H1 (cell line): Measurements from ENCODE around the gene FKBP5. TPM values are rescaled to one million over a fixed set of nuclear protein-coding genes. Genes with fewer than 3 reads are reported as not detected.

ENCODE experiments used
- CTCF ChIA-PET: fragments of 300-600 bp; sonication (Branson Sonifier 250); formaldehyde crosslinking; loops from one replicate; lab custom pipeline; 2021; ENCODE audit not compliant: partially characterized antibody; lab: Charles Lee
- POLR2A ChIA-PET: fragments of 300-600 bp; sonication (Branson Sonifier 250); formaldehyde crosslinking; loops from one replicate; lab custom pipeline; 2021; ENCODE audit warnings: inconsistent platforms; ENCODE audit not compliant: partially characterized antibody; lab: Charles Lee
- DNase-seq, 2 experiments: peaks; one replicate each; pipeline versions ENCODE4 v3.0.0 to v3.0.0-alpha.2; 2010 to 2022; ENCODE audit warnings: low spot score in 2 of 2, low read depth in 1 of 2, mixed read lengths in 1 of 2
- FAIRE-seq: peaks from 2 replicates; lab custom pipeline; 2011; peaks lifted over from hg19 to GRCh38; lab: Jason Lieb, UNC
- H2AFZ ChIP-seq: 2 replicates; pipeline ENCODE4 v1.8.1; 2012; ENCODE audit warnings: low read length, inconsistent platforms
- H2AK5ac ChIP-seq: 2 replicates; pipeline ENCODE4 v1.6.1; 2013; ENCODE audit warnings: low read depth, low read length
- H2BK120ac ChIP-seq: replicated peaks from 2 replicates; pipeline ENCODE3; 2013; ENCODE audit warnings: low read depth, low read length, inconsistent platforms
- H2BK12ac ChIP-seq: 2 replicates; pipeline ENCODE4 v1.6.1; 2013; ENCODE audit warnings: low read depth, low read length
- H2BK15ac ChIP-seq: 2 replicates; pipeline ENCODE4 v1.6.1; 2013; ENCODE audit warnings: low read length
- H2BK20ac ChIP-seq: 2 replicates; pipeline ENCODE4 v1.6.1; 2013; ENCODE audit warnings: low read length
- H2BK5ac ChIP-seq: 2 replicates; pipeline ENCODE4 v1.6.1; 2013; ENCODE audit warnings: low read depth, low read length
- H3K14ac ChIP-seq: 2 replicates; pipeline ENCODE4 v1.6.1; 2013; ENCODE audit warnings: inconsistent platforms; ENCODE audit not compliant: insufficient read length
- H3K18ac ChIP-seq: 2 replicates; pipeline ENCODE4 v1.6.1; 2013; ENCODE audit warnings: low read length; ENCODE audit errors: extremely low read depth
- H3K23ac ChIP-seq: 2 replicates; pipeline ENCODE4 v1.6.1; 2013; ENCODE audit warnings: inconsistent platforms; ENCODE audit not compliant: insufficient read length
- H3K23me2 ChIP-seq: 2 replicates; pipeline ENCODE4 v1.6.1; 2013; ENCODE audit warnings: low read depth, low read length
- H3K27ac ChIP-seq: 2 replicates; pipeline ENCODE4 v1.6.1; 2011; ENCODE audit warnings: low read depth, low read length, inconsistent platforms
- H3K27me3 ChIP-seq, 4 experiments: replicated peaks in 1 of 4; 1 replicate in 1 of 4; 2 replicates in 3 of 4; pipeline versions ENCODE4 v1.6.1 to v1.8.1; 2011 to 2013; ENCODE audit warnings: low read length in 3 of 4, mild to moderate bottlenecking in 3 of 4, inconsistent platforms in 2 of 4, mixed read lengths in 2 of 4, moderate library complexity in 1 of 4; ENCODE audit not compliant: control insufficient read depth in 3 of 4, insufficient read depth in 3 of 4; ENCODE audit errors: extremely low read depth in 1 of 4
- H3K36me3 ChIP-seq, 4 experiments: 2 replicates each; pipeline versions ENCODE4 v1.6.1 to v1.8.1; 2011 to 2013; ENCODE audit warnings: mild to moderate bottlenecking in 4 of 4, low read length in 3 of 4, moderate library complexity in 2 of 4, control low read depth in 1 of 4, inconsistent platforms in 1 of 4; ENCODE audit not compliant: insufficient read depth in 4 of 4, control insufficient read depth in 2 of 4
- H3K4ac ChIP-seq: replicated peaks from 2 replicates; pipeline ENCODE3; 2013; ENCODE audit warnings: low read length, low read depth, mixed read lengths, inconsistent platforms; ENCODE audit not compliant: insufficient read length
- H3K4me1 ChIP-seq, 4 experiments: replicated peaks in 1 of 4; 1 replicate in 1 of 4; 2 replicates in 3 of 4; pipeline versions ENCODE4 v1.6.1 to v1.8.1; 2011 to 2013; ENCODE audit warnings: low read length in 3 of 4, inconsistent platforms in 2 of 4, mixed read lengths in 1 of 4; ENCODE audit not compliant: insufficient read depth in 4 of 4, control insufficient read depth in 3 of 4
- H3K4me2 ChIP-seq, 2 experiments: 2 replicates each; pipeline versions ENCODE4 v1.6.1 to v1.8.1; 2011 to 2013; ENCODE audit warnings: low read depth in 2 of 2, low read length in 2 of 2, control low read depth in 1 of 2, inconsistent platforms in 1 of 2, mild to moderate bottlenecking in 1 of 2; ENCODE audit not compliant: insufficient read depth in 1 of 2
- H3K4me3 ChIP-seq, 4 experiments: fragments of 200-600, 300-600 bp in 1 of 4; sonication (generic), shearing (Covaris generic), sonication (Bioruptor Twin) in 1 of 4; 2 replicates each; pipeline versions ENCODE4 v1.5.1 to v1.8.1; 2011 to 2016; ENCODE audit warnings: low read length in 4 of 4, low read depth in 3 of 4, control low read depth in 2 of 4, inconsistent platforms in 2 of 4, mild to moderate bottlenecking in 2 of 4, mixed read lengths in 1 of 4, moderate library complexity in 1 of 4; ENCODE audit not compliant: insufficient read depth in 2 of 4; ENCODE audit errors: extremely low read depth in 1 of 4
- H3K56ac ChIP-seq: replicated peaks from 2 replicates; pipeline ENCODE3; 2013; ENCODE audit warnings: low read depth, mild to moderate bottlenecking, mixed read lengths, low read length, inconsistent platforms; ENCODE audit not compliant: insufficient read length
- H3K79me1 ChIP-seq: 2 replicates; pipeline ENCODE4 v1.6.1; 2013; ENCODE audit warnings: low read depth, low read length, control low read depth
- H3K79me2 ChIP-seq, 2 experiments: 2 replicates each; pipeline versions ENCODE4 v1.6.1 to v1.8.1; 2012 to 2013; ENCODE audit warnings: low read length in 2 of 2, mild to moderate bottlenecking in 2 of 2, inconsistent platforms in 1 of 2; ENCODE audit not compliant: insufficient read depth in 2 of 2, control insufficient read depth in 1 of 2
- H3K9ac ChIP-seq, 4 experiments: replicated peaks in 1 of 4; 1 replicate in 1 of 4; 2 replicates in 3 of 4; pipeline versions ENCODE4 v1.6.1 to v1.8.1; 2011 to 2013; ENCODE audit warnings: low read depth in 3 of 4, low read length in 3 of 4, control low read depth in 2 of 4, mild to moderate bottlenecking in 2 of 4, moderate library complexity in 2 of 4, inconsistent platforms in 1 of 4; ENCODE audit errors: extremely low read depth in 1 of 4
- H3K9me3 ChIP-seq, 2 experiments: 2 replicates each; pipeline versions ENCODE4 v1.6.1 to v1.8.1; 2012 to 2013; ENCODE audit warnings: mild to moderate bottlenecking in 2 of 2, moderate library complexity in 2 of 2, control low read depth in 1 of 2, inconsistent platforms in 1 of 2, low read depth in 1 of 2, low read length in 1 of 2, mixed read lengths in 1 of 2; ENCODE audit not compliant: insufficient read depth in 2 of 2
- H4K20me1 ChIP-seq, 2 experiments: replicated peaks in 1 of 2; 2 replicates each; pipeline versions ENCODE3 to v1.8.1; 2011 to 2013; ENCODE audit warnings: inconsistent platforms in 2 of 2, low read length in 2 of 2, mild to moderate bottlenecking in 1 of 2; ENCODE audit not compliant: insufficient read depth in 2 of 2, control insufficient read depth in 1 of 2
- H4K5ac ChIP-seq: 2 replicates; pipeline ENCODE4 v1.6.1; 2013; ENCODE audit warnings: low read length, low read depth, mixed read lengths, inconsistent platforms; ENCODE audit not compliant: insufficient read length
- H4K8ac ChIP-seq: 2 replicates; pipeline ENCODE4 v1.8.0; 2013; ENCODE audit warnings: mild to moderate bottlenecking, moderate library complexity, low read length, inconsistent platforms; ENCODE audit not compliant: insufficient read depth; ENCODE audit errors: extremely low read depth
- H4K91ac ChIP-seq: replicated peaks from 2 replicates; pipeline ENCODE3; 2013; ENCODE audit warnings: low read length, mixed read lengths, inconsistent platforms; ENCODE audit not compliant: insufficient read length
- BACH1 ChIP-seq: IDR thresholded peaks from 2 replicates; pipeline ENCODE4 v1.6.1; 2012; ENCODE audit warnings: low read length, improper control_type of control experiment
- BRCA1 ChIP-seq: IDR thresholded peaks from 2 replicates; pipeline ENCODE4 v1.6.1; 2012; ENCODE audit warnings: low read depth, low read length, improper control_type of control experiment
- CEBPB ChIP-seq: IDR thresholded peaks from 2 replicates; pipeline ENCODE4 v1.6.1; 2012; ENCODE audit warnings: low read depth, low read length
- CHD1 ChIP-seq: IDR thresholded peaks from 2 replicates; pipeline ENCODE4 v1.6.1; 2012; ENCODE audit warnings: low read depth, low read length, improper control_type of control experiment
- HDAC2 ChIP-seq, 2 experiments: fragments of 300-600 bp in 1 of 2; sonication (generic) in 1 of 2; IDR thresholded peaks; 2 replicates each; pipeline ENCODE4 v1.6.1; 2011 to 2012; ENCODE audit warnings: low read depth in 2 of 2, low read length in 2 of 2, mild to moderate bottlenecking in 2 of 2, moderate library complexity in 2 of 2, borderline replicate concordance in 1 of 2, inconsistent platforms in 1 of 2
- RAD21 ChIP-seq, 2 experiments: IDR thresholded peaks in 1 of 2; conservative IDR thresholded peaks in 1 of 2; 2 replicates each; pipeline ENCODE4 v1.6.1; 2011; ENCODE audit warnings: low read depth in 2 of 2, low read length in 2 of 2, improper control_type of control experiment in 1 of 2, inconsistent platforms in 1 of 2, mild to moderate bottlenecking in 1 of 2, moderate library complexity in 1 of 2
- RNF2 ChIP-seq: fragments of 200-900, 300-1000 bp; sonication (generic); IDR thresholded peaks from 2 replicates; pipeline ENCODE4 v1.7.1; 2016; ENCODE audit warnings: borderline replicate concordance, low read depth, mild to moderate bottlenecking, antibody characterized with exemption, low read length; ENCODE audit not compliant: poor library complexity, severe bottlenecking; ENCODE audit errors: missing control alignments
- SAP30 ChIP-seq: fragments of 300-600 bp; sonication (generic); IDR thresholded peaks from 2 replicates; pipeline ENCODE4 v1.7.1; 2012; ENCODE audit warnings: low read length, moderate library complexity, mild to moderate bottlenecking, inconsistent platforms; ENCODE audit not compliant: insufficient read depth, insufficient replicate concordance
- SRF ChIP-seq: IDR thresholded peaks from 2 replicates; pipeline ENCODE4 v1.6.1; 2011; ENCODE audit warnings: mild to moderate bottlenecking, low read depth, low read length, moderate library complexity
- WGBS, 2 experiments: shearing (Covaris generic) in 1 of 2; methylation state at CpG; one replicate each; pipeline versions ENCODE4 v1.1.6 to v1.1.7; 2013 to 2015; ENCODE audit warnings: low lambda C conversion rate in 2 of 2, mixed read lengths in 2 of 2, inconsistent platforms in 1 of 2, low coverage in 1 of 2, missing lambda C conversion rate in 1 of 2; ENCODE audit not compliant: insufficient replicate concordance in 2 of 2, insufficient coverage in 1 of 2, insufficient read length in 1 of 2; ENCODE audit errors: extremely low coverage in 1 of 2, missing lambda C conversion rate in 1 of 2; 5-methylcytosine and 5-hydroxymethylcytosine counted together
- polyA plus RNA-seq, 7 experiments: library from polyadenylated mRNA; depleted of rRNA in 3 of 7; stranded (reverse) in 5 of 7; unstranded in 2 of 7; fragments of >200 nt in 5 of 7; fragments of 200-250 nt in 2 of 7; gene quantifications; 1 replicate in 5 of 7; 2 replicates in 1 of 7; 4 replicates in 1 of 7; pipeline versions ENCODE4 v1.2.1 to v1.2.3, GENCODE V29; 2011 to 2013; ENCODE audit warnings: missing spikeins in 2 of 7, mixed read lengths in 2 of 7
- total RNA-seq: library from RNA; stranded (reverse); fragmentation: NEBNext Ultra II Directional; extraction: Animal tissue kit (Norgen Biotek cat#: 25700); gene quantifications from 2 replicates; pipeline ENCODE4 v1.2.1, GENCODE V29; 2021

Gene FKBP5
- total and polyA plus RNA-seq, 2 of the 8 experiments (the other 6 are each of a cell fraction or from before 2014, with no cell fraction given): 14.3 to 40.4 TPM

DNA sequence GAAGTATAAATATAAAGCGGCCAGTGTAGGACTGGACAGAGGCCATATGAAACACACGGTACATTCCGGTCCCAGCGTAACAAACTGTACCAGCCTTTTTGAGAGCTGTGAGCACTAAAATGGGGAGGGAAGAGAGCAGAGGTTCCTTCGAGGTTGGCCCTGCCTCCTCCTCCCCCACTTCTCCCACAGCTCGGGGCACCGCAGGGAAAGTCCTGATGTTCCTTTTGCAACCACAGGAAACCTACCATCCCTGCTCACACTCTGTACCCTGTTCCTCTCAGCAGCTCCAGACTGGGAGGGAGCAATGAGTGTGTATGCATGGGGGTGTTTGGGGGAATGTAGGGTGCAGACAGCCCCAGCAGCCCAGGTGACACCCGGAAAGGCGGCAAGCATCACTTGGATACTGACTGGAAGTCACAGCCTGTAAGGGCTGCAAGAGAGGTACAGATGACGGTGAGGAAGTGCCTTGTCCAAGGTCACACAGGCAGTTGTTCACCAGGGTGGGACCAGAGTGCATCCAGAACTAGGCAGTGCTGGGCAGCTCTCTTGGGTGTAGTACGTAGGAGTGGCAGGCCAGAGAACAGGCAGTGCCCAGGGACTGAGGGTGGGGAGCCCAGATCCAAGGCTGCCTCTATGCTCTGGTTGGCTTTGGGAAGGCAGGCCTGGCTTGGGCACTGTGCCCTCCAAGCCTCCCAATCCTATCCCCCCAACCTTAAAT, 37.2 kb upstream of the FKBP5 start:
- H3K4ac ChIP-seq: no peak overlapping the region
- ChIA-PET CTCF (interaction anchor here (1.0 to 4.8 kb wide), 3 partner anchors 8 to 29 kb away, joined by 3 to 30 read pairs (median 6); partner anchors contain the start of gene ARMC12), POLR2A (interaction anchor here (0.9 to 3.8 kb wide), 4 partner anchors 10 to 134 kb away, joined by 4 to 23 read pairs (median 7); no protein-coding TSS in a partner anchor)
- no peak overlapping the region for H2BK5ac ChIP-seq
- DNase-seq (no peak), FAIRE-seq (no peak)
- peaks cover 16% of the 10 kb centered on the region for H3K23me2 ChIP-seq
- peak overlapping the region; percentile 61; the same call in 1 of the 2 replicates for H2BK15ac ChIP-seq
- peak overlapping the region; percentile 53; the same call in 1 of the 2 replicates for H2BK20ac ChIP-seq
- H4K91ac ChIP-seq: peak overlapping the region; percentile 45
- peak overlapping the region; percentile 94; the same call in 1 of the 2 replicates for H2BK12ac ChIP-seq
- H2BK120ac ChIP-seq: no peak overlapping the region
- H3K27ac ChIP-seq: no peak overlapping the region
- no peak overlapping the region for H2AFZ ChIP-seq
- no peak overlapping the region; a peak in 1 of 4 replicates for H3K4me2 ChIP-seq
- H3K9ac ChIP-seq: no peak overlapping the region
- no peaks in the 10 kb centered on the region for H3K9me3 ChIP-seq
- no peaks in the 10 kb centered on the region for H3K79me2 ChIP-seq
- H3K4me3 ChIP-seq: no peak overlapping the region
- H3K23ac ChIP-seq: no peak overlapping the region
- no peak overlapping the region for H4K5ac ChIP-seq
- no peak overlapping the region for H4K8ac ChIP-seq
- peaks cover 3 to 33% (median 24%) of the 10 kb centered on the region in 4 experiments for H3K4me1 ChIP-seq
- no peaks in the 10 kb centered on the region for H4K20me1 ChIP-seq
- peak overlapping the region; percentile 59; the same call in 1 of the 2 replicates for H2AK5ac ChIP-seq
- H3K14ac ChIP-seq: no peak overlapping the region
- TF ChIP-seq RAD21 (IDR thresholded peaks at IDR 0.05 in 1 of 2, conservative IDR thresholded peaks at IDR 0.05 in 1 of 2; ENCODE audit: low read depth in 2 of 2, low read length in 2 of 2) (no peak), RNF2 (no peak), CHD1 (no peak), SAP30 (no peak), BRCA1 (no peak), BACH1 (no peak), CEBPB (no peak), SRF (no peak), HDAC2 (IDR thresholded peaks at IDR 0.05; ENCODE audit: borderline replicate concordance in 1 of 2, low read depth in 2 of 2, low read length in 2 of 2) (no peak)
- H3K27me3 ChIP-seq: peaks cover 0 to 7% (median 1%) of the 10 kb centered on the region in 4 experiments; a peak in 3 of 7 replicates
- H3K36me3 ChIP-seq: no peaks in the 10 kb centered on the region
- no peaks in the 10 kb centered on the region for H3K79me1 ChIP-seq
- H3K56ac ChIP-seq: no peak overlapping the region
- peak overlapping the region; percentile 1; the same call in 1 of the 2 replicates for H3K18ac ChIP-seq
- 82% methylated on average over 11 of the region's 11 CpGs; no CpG with 5 or more reads in 1 of the 2 experiments for WGBS, 2 experiments
